ENCODE data around the gene ARHGEF11. TPM values are rescaled to one million over a fixed set of nuclear protein-coding genes. Genes with fewer than 3 reads are reported as not detected.

Gene ARHGEF11
- total RNA-seq, 1 donor from 2014 or later, result 43.7 TPM

DNA sequence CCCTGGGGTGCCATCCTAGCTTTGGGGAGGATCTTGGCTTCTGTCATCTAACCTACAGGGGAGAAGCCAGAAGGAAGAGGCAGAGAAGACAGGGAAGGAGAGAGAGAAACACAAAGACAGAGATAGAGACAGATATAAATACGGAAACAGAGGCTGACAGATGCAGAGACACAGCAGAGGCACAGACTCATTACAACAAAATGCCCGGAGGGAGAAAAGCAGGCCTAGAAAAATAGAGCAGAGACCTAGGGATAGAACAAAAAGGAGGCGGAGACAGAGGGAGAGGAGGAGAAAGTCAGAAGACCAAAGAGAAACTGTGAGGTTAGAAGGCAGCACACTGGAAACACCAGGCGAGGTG lies 150.1 kb downstream of the ARHGEF11 start:
- Mint-ChIP-seq H3K4me1 (ENCODE audit: unreplicated experiment) (peaks cover 31% of the 10 kb centered on the region), H3K36me3 (no peaks in the 10 kb centered on the region), H3K9me3 (no peaks in the 10 kb centered on the region), H3K27me3 (peaks cover 69% of the 10 kb centered on the region), H3K4me3 (peak overlapping the region; percentile 68), H3K27ac (peak overlapping the region; percentile 60)
- no peak for DNase-seq (ENCODE audit: extremely low spot score, unreplicated experiment)
- TF ChIP-seq, protein P1, sequence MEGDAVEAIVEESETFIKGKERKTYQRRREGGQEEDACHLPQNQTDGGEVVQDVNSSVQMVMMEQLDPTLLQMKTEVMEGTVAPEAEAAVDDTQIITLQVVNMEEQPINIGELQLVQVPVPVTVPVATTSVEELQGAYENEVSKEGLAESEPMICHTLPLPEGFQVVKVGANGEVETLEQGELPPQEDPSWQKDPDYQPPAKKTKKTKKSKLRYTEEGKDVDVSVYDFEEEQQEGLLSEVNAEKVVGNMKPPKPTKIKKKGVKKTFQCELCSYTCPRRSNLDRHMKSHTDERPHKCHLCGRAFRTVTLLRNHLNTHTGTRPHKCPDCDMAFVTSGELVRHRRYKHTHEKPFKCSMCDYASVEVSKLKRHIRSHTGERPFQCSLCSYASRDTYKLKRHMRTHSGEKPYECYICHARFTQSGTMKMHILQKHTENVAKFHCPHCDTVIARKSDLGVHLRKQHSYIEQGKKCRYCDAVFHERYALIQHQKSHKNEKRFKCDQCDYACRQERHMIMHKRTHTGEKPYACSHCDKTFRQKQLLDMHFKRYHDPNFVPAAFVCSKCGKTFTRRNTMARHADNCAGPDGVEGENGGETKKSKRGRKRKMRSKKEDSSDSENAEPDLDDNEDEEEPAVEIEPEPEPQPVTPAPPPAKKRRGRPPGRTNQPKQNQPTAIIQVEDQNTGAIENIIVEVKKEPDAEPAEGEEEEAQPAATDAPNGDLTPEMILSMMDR (conservative IDR thresholded peaks at IDR 0.05), result no peak

DNA sequence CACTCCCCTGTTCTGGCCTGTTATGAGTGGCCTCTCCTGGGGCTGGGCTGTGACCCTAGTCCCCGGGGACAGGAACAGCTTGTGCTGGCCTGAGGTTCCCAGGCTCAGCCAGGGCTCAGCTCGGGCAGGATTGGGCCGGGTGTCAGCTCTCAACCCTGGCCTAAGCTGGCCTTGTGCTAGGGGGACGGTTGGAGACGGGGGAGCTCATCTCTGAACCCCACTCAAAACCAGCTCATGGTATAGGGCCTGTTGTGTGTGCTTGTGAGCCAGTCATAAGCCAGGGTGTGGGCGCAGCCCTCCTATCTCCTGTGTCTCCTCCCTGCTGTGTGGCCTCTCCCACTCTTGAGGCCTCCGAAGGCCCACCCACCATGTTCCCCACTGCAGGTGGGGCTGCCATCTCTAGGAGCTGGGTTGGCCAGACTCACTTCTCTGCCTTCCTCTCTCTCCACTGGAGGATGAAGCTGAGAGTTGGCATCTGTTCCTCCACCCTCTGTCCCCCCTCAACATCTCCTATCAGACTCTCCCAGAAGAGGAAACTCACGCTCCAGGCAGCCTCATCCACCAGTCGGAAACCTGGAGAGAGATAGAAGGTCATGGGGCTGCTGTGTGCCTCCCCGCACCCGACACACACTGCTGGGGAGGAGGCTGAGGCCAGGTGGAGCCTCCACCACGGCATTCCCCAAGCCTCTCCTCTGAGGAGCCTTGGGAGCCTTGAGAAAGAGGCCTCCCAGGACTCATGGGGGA lies 150.7 kb downstream of the ARHGEF11 start:
- Mint-ChIP-seq H3K36me3 (no peaks in the 10 kb centered on the region), H3K4me3 (peak overlapping the region; percentile 68), H3K27ac (peak overlapping the region; percentile 60), H3K27me3 (peaks cover 74% of the 10 kb centered on the region), H3K4me1 (ENCODE audit: unreplicated experiment) (peaks cover 37% of the 10 kb centered on the region), H3K9me3 (no peaks in the 10 kb centered on the region)
- TF ChIP-seq, protein P1 (conservative IDR thresholded peaks at IDR 0.05), result no peak
- DNase-seq (ENCODE audit: extremely low spot score, unreplicated experiment), result no peak

DNA sequence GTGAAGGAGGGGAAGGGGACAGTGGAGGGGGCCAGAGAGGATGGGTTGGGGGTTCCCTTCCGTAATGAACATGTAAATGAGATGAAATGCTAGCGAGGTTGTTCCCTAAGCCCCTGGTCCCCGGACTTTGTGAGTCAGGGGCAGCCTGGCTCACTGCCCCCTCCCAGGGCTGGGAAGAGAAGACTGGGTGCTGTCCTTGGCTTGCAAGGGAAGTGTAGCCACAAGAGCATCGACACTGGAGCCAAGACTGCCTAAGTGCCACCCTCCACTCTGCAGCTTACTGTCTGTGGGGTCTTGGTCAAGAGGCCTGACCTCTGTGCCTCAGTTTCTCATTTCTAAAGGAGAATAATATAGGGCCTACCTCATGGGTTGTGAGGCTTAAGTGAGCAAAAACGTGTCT lies 151.5 kb downstream of the ARHGEF11 start:
- Mint-ChIP-seq H3K36me3 (no peaks in the 10 kb centered on the region), H3K4me3 (peak overlapping the region; percentile 71), H3K27ac (peak overlapping the region; percentile 50), H3K4me1 (ENCODE audit: unreplicated experiment) (peaks cover 38% of the 10 kb centered on the region), H3K9me3 (no peaks in the 10 kb centered on the region), H3K27me3 (peaks cover 75% of the 10 kb centered on the region)
- TF ChIP-seq, protein P1 (conservative IDR thresholded peaks at IDR 0.05), result no peak
- DNase-seq (ENCODE audit: extremely low spot score, unreplicated experiment), result no peak

DNA sequence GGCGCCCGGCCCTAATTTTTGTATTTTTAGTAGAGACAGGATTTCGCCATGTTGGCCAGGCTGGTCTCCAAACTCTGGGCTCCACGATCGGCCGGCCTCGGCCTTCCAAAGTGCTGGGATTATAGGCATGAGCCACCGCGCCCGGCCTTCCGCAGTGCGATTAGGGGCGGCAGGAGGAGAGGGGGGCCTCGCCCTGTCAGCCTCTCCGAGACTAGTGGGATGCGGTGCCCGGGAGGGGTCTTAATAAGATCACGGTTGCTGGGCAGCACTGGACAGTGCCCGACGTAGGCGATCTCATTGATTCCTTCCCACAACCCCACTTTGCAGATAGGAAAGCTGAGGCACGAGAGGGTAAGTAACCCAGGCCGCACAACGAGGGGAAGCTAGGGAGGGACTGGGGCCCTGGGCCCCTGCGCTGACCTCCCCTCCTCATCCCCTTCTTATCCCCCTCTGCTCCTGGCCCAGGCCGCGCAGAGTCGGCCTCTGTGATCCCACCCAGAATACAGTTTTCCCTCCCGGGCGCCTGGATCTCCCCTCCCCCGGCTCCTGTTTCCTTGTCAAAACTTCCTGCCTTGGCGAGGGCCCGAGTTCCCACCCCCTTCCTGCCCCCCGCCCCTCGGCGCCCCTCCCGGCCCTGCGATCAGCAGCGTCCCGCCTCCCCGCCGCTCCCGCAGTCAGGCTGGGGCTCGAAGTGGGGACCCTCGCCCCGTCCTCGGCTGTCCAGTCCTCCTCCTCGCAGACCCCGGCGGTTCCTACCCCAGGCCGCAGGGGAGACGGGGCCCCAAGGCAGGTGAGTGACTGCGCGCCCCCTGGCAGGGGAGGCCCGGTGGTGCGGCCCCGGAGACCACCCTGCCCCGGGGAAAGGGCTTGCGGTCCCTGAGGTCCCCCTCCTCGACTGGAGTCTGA lies 152.2 kb downstream of the ARHGEF11 start, which contains the start of gene PEAR1:
PEAR1 (plus strand) TSS at position 671 of the 906 bp plus-strand sequence. CDS start 10,209 bp downstream, outside the sequence.
- Mint-ChIP-seq H3K9me3 (no peaks in the 10 kb centered on the region), H3K36me3 (no peaks in the 10 kb centered on the region), H3K27me3 (peaks cover 72% of the 10 kb centered on the region), H3K27ac (peak within 1 kb of the TSS; percentile 58), H3K4me1 (ENCODE audit: unreplicated experiment) (peaks cover 35% of the 10 kb centered on the region), H3K4me3 (peak within 1 kb of the TSS; percentile 82)
- no peak for DNase-seq (ENCODE audit: extremely low spot score, unreplicated experiment)
- TF ChIP-seq, protein P1 (conservative IDR thresholded peaks at IDR 0.05), result peak; percentile 40

DNA sequence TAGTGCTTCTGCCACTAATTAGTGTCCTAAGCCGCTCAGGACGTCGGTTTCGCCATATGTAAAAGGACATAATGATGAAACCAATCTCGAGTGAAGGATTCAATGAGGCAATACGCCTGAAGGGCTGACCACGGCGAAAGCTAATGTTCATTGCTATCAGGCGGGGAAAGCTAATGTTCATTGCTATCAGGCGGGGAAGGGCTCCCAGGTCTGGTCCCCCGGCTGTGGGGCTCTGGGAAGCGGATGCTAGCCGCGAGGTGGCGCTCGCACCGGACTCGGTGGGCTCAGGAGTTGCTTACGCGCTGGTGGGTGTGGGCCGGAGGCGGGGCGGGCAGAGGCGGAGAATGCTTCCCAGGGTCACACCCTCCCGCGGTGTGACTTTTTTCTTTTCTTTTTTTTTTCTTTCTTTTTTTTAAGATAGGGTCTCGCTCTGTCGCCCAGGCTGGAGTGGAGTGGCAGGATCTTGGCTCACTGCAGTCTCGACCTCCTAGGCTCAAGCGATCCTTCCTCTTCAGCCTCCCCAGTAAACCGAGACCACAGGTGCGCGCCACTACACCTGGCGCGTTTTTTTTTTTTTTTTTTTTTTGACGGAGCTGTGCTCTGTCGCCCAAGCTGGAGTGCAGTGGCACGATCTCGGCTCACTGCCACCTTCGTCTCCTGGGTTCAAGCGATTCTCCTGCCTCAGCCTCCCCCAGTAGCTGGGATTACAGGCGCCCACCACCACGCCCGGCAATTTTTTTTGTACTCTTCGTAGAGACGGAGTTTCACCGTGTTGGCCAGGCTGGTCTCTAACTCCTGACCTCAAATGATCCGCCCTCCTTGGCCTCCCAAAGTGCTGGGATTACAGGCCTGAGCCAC lies 153.1 kb downstream of the ARHGEF11 start:
- peak overlapping the region; percentile 58 for H3K27ac Mint-ChIP-seq
- H3K4me1 Mint-ChIP-seq (ENCODE audit: unreplicated experiment), result peaks cover 31% of the 10 kb centered on the region
- H3K36me3 Mint-ChIP-seq, result no peaks in the 10 kb centered on the region
- peak; percentile 95 for DNase-seq (ENCODE audit: extremely low spot score, unreplicated experiment)
- no peaks in the 10 kb centered on the region for H3K9me3 Mint-ChIP-seq
- peaks cover 68% of the 10 kb centered on the region for H3K27me3 Mint-ChIP-seq
- H3K4me3 Mint-ChIP-seq, result peak overlapping the region; percentile 82
- TF ChIP-seq, protein P1 (conservative IDR thresholded peaks at IDR 0.05), result peak; percentile 95
